DND-41 (cell line): ENCODE data around the gene SMIM14.
"Not testable (repeated sequence)": the region's sequence is repeated elsewhere in the genome, so short reads cannot be mapped to it uniquely, and the experiment has no call there.

Experiments used
- ATAC-seq: fragments of 200-7000 bp; cut with Tn5 transposase; 3 replicates; pipeline ENCODE4 v1.9.1; 2021; ENCODE audit warnings: low read depth; ENCODE audit not compliant: insufficient read depth
- DNase-seq: peaks from one replicate; pipeline ENCODE4 v3.0.0-alpha.2; 2020
- H2AFZ ChIP-seq: 2 replicates; pipeline ENCODE4 v1.6.0; 2012; ENCODE audit warnings: low read depth, low read length
- H3K27ac ChIP-seq: 2 replicates; pipeline ENCODE4 v1.5.1; 2012; ENCODE audit warnings: low read length, inconsistent platforms
- H3K27me3 ChIP-seq: fragments of 200-600 bp; sonication (generic); 2 replicates; pipeline ENCODE4 v1.6.0; 2012; ENCODE audit warnings: low read length, mild to moderate bottlenecking, inconsistent platforms; ENCODE audit not compliant: insufficient read depth, poor library complexity
- H3K36me3 ChIP-seq: 2 replicates; pipeline ENCODE4 v1.5.1; 2012; ENCODE audit warnings: low read length, inconsistent platforms; ENCODE audit not compliant: insufficient read depth
- H3K4me1 ChIP-seq: 2 replicates; pipeline ENCODE4 v1.5.1; 2012; ENCODE audit warnings: mild to moderate bottlenecking, low read length; ENCODE audit not compliant: insufficient read depth
- H3K4me2 ChIP-seq: 2 replicates; pipeline ENCODE4 v1.6.0; 2012; ENCODE audit warnings: mild to moderate bottlenecking, moderate library complexity, low read length, inconsistent platforms; ENCODE audit not compliant: insufficient read depth
- H3K4me3 ChIP-seq, 2 experiments: fragments of 200-600 bp in 1 of 2; shearing (Covaris generic) in 1 of 2; 2 replicates each; pipeline ENCODE4 v1.5.1; 2012 to 2016; ENCODE audit warnings: inconsistent platforms in 2 of 2, low read length in 2 of 2, mild to moderate bottlenecking in 2 of 2, low read depth in 1 of 2, moderate library complexity in 1 of 2
- H3K79me2 ChIP-seq: 2 replicates; pipeline ENCODE4 v1.6.0; 2012; ENCODE audit warnings: low read length, inconsistent platforms; ENCODE audit not compliant: insufficient read depth
- H3K9ac ChIP-seq: 2 replicates; pipeline ENCODE4 v1.6.0; 2012; ENCODE audit warnings: low read depth, mild to moderate bottlenecking, inconsistent platforms, low read length, moderate library complexity
- H3K9me3 ChIP-seq: 2 replicates; pipeline ENCODE4 v1.5.1; 2012; ENCODE audit warnings: low read length, moderate library complexity, mild to moderate bottlenecking, inconsistent platforms; ENCODE audit not compliant: insufficient read depth, severe bottlenecking
- H4K20me1 ChIP-seq: 2 replicates; pipeline ENCODE4 v1.6.0; 2012; ENCODE audit warnings: low read length; ENCODE audit not compliant: insufficient read depth
- CTCF ChIP-seq: IDR thresholded peaks from 2 replicates; pipeline ENCODE4 v1.5.1; 2012; ENCODE audit warnings: borderline replicate concordance, low read length, moderate library complexity, mild to moderate bottlenecking; ENCODE audit not compliant: poor library complexity, severe bottlenecking; ENCODE audit errors: extremely low read depth
- EZH2 ChIP-seq: IDR thresholded peaks from 3 replicates; pipeline ENCODE4 v1.6.1; 2012; ENCODE audit warnings: borderline replicate concordance, low read depth, mild to moderate bottlenecking, moderate library complexity, low read length, inconsistent platforms; ENCODE audit not compliant: severe bottlenecking

The SMIM14 gene

DNA sequence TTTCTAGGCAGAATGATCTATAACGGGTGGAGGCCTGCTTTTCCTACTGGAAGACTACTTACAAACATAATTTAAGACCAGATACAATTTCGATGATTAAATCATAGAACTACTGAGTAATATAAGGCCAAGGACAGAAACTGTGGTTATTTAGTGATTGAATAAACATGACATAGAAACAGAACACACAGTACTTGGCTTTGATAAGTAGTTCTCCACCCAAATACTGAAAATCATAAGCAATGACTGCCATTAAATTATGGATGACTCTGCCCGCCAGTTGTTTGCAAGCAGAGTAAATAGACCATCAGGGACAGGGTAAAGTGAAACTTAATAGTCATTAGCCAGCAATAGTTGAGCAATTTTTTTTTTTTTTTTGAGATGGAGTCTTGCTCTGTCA is 17.2 kb upstream of the SMIM14 start:
- Histone ChIP-seq H4K20me1 (no peaks in the 10 kb centered on the region), H3K4me3 (no peak overlapping the region), H2AFZ (no peak overlapping the region), H3K27ac (no peak overlapping the region), H3K4me2 (no peak overlapping the region), H3K79me2 (no peaks in the 10 kb centered on the region), H3K4me1 (no peaks in the 10 kb centered on the region), H3K9me3 (no peaks in the 10 kb centered on the region), H3K27me3 (no peaks in the 10 kb centered on the region), H3K9ac (no peak overlapping the region), H3K36me3 (no peaks in the 10 kb centered on the region)
- no peak for DNase-seq
- ATAC-seq, result no peak
- no peak for TF ChIP-seq CTCF
- no peak for TF ChIP-seq EZH2

GRCh38 chr4:39655211-39655610 is 16.5 kb upstream of the SMIM14 start:
- H3K9ac ChIP-seq, result no peak overlapping the region
- H3K4me1 ChIP-seq, result no peaks in the 10 kb centered on the region

GRCh38 chr4:39651586-39651985 is 12.9 kb upstream of the SMIM14 start:
- not testable (repeated sequence) for ATAC-seq, H3K9ac ChIP-seq

More at GRCh38 chr4:39655211-39655610, 16.5 kb upstream of the SMIM14 start:
- Histone ChIP-seq H4K20me1 (no peaks in the 10 kb centered on the region), H3K4me2 (no peak overlapping the region), H2AFZ (no peak overlapping the region), H3K36me3 (no peaks in the 10 kb centered on the region), H3K79me2 (no peaks in the 10 kb centered on the region), H3K9me3 (no peaks in the 10 kb centered on the region), H3K27ac (no peak overlapping the region), H3K27me3 (no peaks in the 10 kb centered on the region), H3K4me3 (no peak overlapping the region)
- ATAC-seq (no peak), DNase-seq (no peak)
- no peak for TF ChIP-seq CTCF
- no peak for TF ChIP-seq EZH2

GRCh38 chr4:39649639-39650265 is 11.1 kb upstream of the SMIM14 start:
- Histone ChIP-seq H4K20me1 (no peaks in the 10 kb centered on the region), H3K9me3 (no peaks in the 10 kb centered on the region), H3K4me2 (no peak overlapping the region), H2AFZ (no peak overlapping the region), H3K4me3 (no peak overlapping the region), H3K4me1 (no peaks in the 10 kb centered on the region), H3K9ac (no peak overlapping the region), H3K27ac (no peak overlapping the region), H3K27me3 (no peaks in the 10 kb centered on the region), H3K36me3 (no peaks in the 10 kb centered on the region), H3K79me2 (no peaks in the 10 kb centered on the region)
- TF ChIP-seq EZH2 (no peak), CTCF (no peak)
- DNase-seq (no peak), ATAC-seq (no peak)

More at GRCh38 chr4:39651586-39651985, 12.9 kb upstream of the SMIM14 start:
- not testable (repeated sequence) for DNase-seq, H3K27me3 ChIP-seq, H2AFZ ChIP-seq, H3K27ac ChIP-seq, H3K9me3 ChIP-seq, H3K4me3 ChIP-seq, H4K20me1 ChIP-seq, H3K36me3 ChIP-seq, H3K4me2 ChIP-seq, H3K4me1 ChIP-seq, H3K79me2 ChIP-seq
